GM12878 (cell line): Measurements from ENCODE around the gene FPGS. TPM values are rescaled to one million over a fixed set of nuclear protein-coding genes. Genes with fewer than 3 reads are reported as not detected.

Experiments used
- ATAC-seq: fragments of 200-7000 bp; cut with Tn5 transposase; 3 replicates; pipeline ENCODE4 v1.9.1; 2020; ENCODE audit warnings: mild to moderate bottlenecking, moderate library complexity
- BruUV-seq: library from RNA; stranded (reverse); fragments of 400-500 nt; replicated peaks from 2 replicates; lab custom pipeline; 2021; lab: Mats Ljungman, UMichigan
- CTCF ChIA-PET: fragments of 300-600 bp; sonication (Branson Sonifier 250); formaldehyde crosslinking; extraction: SDS; loops from one replicate; lab custom pipeline; 2021; ENCODE audit warnings: inconsistent platforms; lab: Yijun Ruan, JAX
- POLR2A ChIA-PET: fragments of 350-600 bp; formaldehyde crosslinking; extraction: SDS; loops from one replicate; lab custom pipeline; 2021; ENCODE audit warnings: inconsistent platforms; lab: Charles Lee
- RAD21 ChIA-PET: fragments of 300-600 bp; sonication (Branson Sonifier 250); formaldehyde crosslinking; loops from one replicate; lab custom pipeline; 2023; ENCODE audit warnings: antibody characterized with exemption; ENCODE audit not compliant: unreplicated experiment; lab: Charles Lee
- SMC1A ChIA-PET: fragments of 300-600 bp; sonication (Branson Sonifier 250); formaldehyde crosslinking; loops from one replicate; lab custom pipeline; 2023; ENCODE audit not compliant: unreplicated experiment, uncharacterized antibody; lab: Charles Lee
- DNase-seq: peaks from one replicate; pipeline ENCODE4 v3.0.0-alpha.2; 2011; ENCODE audit warnings: low read depth, low spot score
- FAIRE-seq: peaks from 3 replicates; lab custom pipeline; 2011; peaks lifted over from hg19 to GRCh38; lab: Jason Lieb, UNC
- H2AFZ ChIP-seq: 2 replicates; pipeline ENCODE4 v1.6.0; 2011; ENCODE audit warnings: low read depth, low read length, control low read depth; ENCODE audit not compliant: control insufficient read depth
- H3K27ac ChIP-seq: 2 replicates; pipeline ENCODE4 v1.5.1; 2011; ENCODE audit warnings: control low read depth; ENCODE audit not compliant: control insufficient read depth, insufficient read depth
- H3K27me3 ChIP-seq, 2 experiments: replicated peaks in 1 of 2; 2 replicates each; pipeline versions ENCODE4 v1.6.0 to v1.6.1; 2011; ENCODE audit warnings: low read length in 1 of 2; ENCODE audit not compliant: control insufficient read depth in 2 of 2, insufficient read depth in 2 of 2
- H3K36me3 ChIP-seq, 2 experiments: 2 replicates each; pipeline ENCODE4 v1.5.1; 2011; ENCODE audit warnings: low read length in 1 of 2; ENCODE audit not compliant: control insufficient read depth in 2 of 2, insufficient read depth in 2 of 2
- H3K4me1 ChIP-seq: 2 replicates; pipeline ENCODE4 v1.6.1; 2011; ENCODE audit warnings: mild to moderate bottlenecking, low read length, moderate library complexity, mixed read lengths; ENCODE audit not compliant: control insufficient read depth, insufficient read depth
- H3K4me2 ChIP-seq: 2 replicates; pipeline ENCODE4 v1.6.0; 2011; ENCODE audit warnings: control low read depth; ENCODE audit not compliant: control insufficient read depth, insufficient read depth
- H3K4me3 ChIP-seq: fragments of 200-600 bp; sonication (generic); 2 replicates; pipeline ENCODE4 v1.5.1; 2016
- H3K79me2 ChIP-seq: 2 replicates; pipeline ENCODE4 v1.6.0; 2011; ENCODE audit warnings: low read length; ENCODE audit not compliant: control insufficient read depth, insufficient read depth
- H3K9ac ChIP-seq: 2 replicates; pipeline ENCODE4 v1.8.0; 2011; ENCODE audit warnings: low read length, control low read depth, mixed read lengths; ENCODE audit not compliant: control insufficient read depth, insufficient read depth
- H3K9me3 ChIP-seq: replicated peaks from 3 replicates; pipeline ENCODE4 v1.5.1; 2011; ENCODE audit warnings: mild to moderate bottlenecking, low read length; ENCODE audit not compliant: control insufficient read depth, insufficient read depth
- H4K20me1 ChIP-seq: 2 replicates; pipeline ENCODE4 v1.6.0; 2011; ENCODE audit not compliant: control insufficient read depth, insufficient read depth
- ASH2L ChIP-seq: fragments of 300-600, 200-600 bp; sonication (generic); IDR thresholded peaks from 2 replicates; pipeline ENCODE4 v1.6.1; 2017; ENCODE audit warnings: low read depth, mild to moderate bottlenecking, borderline replicate concordance
- ATF2 ChIP-seq: IDR thresholded peaks from 2 replicates; pipeline ENCODE4 v1.6.1; 2012; ENCODE audit warnings: low read length, inconsistent platforms
- BHLHE40 ChIP-seq, 2 experiments: fragments of 450-650 bp in 1 of 2; IDR thresholded peaks; 2 replicates each; pipeline ENCODE4 v1.6.1; 2011 to 2017; ENCODE audit warnings: low read depth in 2 of 2, borderline replicate concordance in 1 of 2, improper control_type of control experiment in 1 of 2, low read length in 1 of 2, mild to moderate bottlenecking in 1 of 2
- CHD4 ChIP-seq: fragments of 200-600 bp; sonication (generic); IDR thresholded peaks from 2 replicates; pipeline ENCODE4 v1.6.1; 2016; ENCODE audit warnings: mild to moderate bottlenecking
- HDGF ChIP-seq: fragments of 450-650 bp; IDR thresholded peaks from 2 replicates; pipeline ENCODE4 v1.6.1; 2016; ENCODE audit warnings: antibody characterized with exemption
- KAT2A ChIP-seq: conservative IDR thresholded peaks from 2 replicates; pipeline ENCODE4 v1.6.1; 2011; ENCODE audit warnings: low read depth, low read length; ENCODE audit not compliant: control insufficient read depth
- KLF5 ChIP-seq: fragments of 450-650 bp; IDR thresholded peaks from 2 replicates; pipeline ENCODE4 v1.6.1; 2014; ENCODE audit warnings: mild to moderate bottlenecking; ENCODE audit not compliant: partially characterized antibody
- PBX3 ChIP-seq: IDR thresholded peaks from 2 replicates; pipeline ENCODE4 v1.6.1; 2011; ENCODE audit warnings: mild to moderate bottlenecking, low read depth, low read length, moderate library complexity; ENCODE audit not compliant: insufficient replicate concordance
- RFX5 ChIP-seq: IDR thresholded peaks from 2 replicates; pipeline ENCODE4 v1.6.1; 2011; ENCODE audit warnings: low read depth, low read length, improper control_type of control experiment
- TBL1XR1 ChIP-seq: IDR thresholded peaks from 2 replicates; pipeline ENCODE4 v1.6.1; 2012; ENCODE audit warnings: low read depth, low read length, improper control_type of control experiment
- YY1 ChIP-seq: IDR thresholded peaks from 2 replicates; pipeline ENCODE4 v1.6.1; 2011; ENCODE audit warnings: low read depth, mild to moderate bottlenecking, low read length
- ZNF207 ChIP-seq: fragments of 450-650 bp; IDR thresholded peaks from 2 replicates; pipeline ENCODE4 v1.6.1; 2014; ENCODE audit warnings: antibody characterized with exemption, mild to moderate bottlenecking, borderline replicate concordance
- ZNF217 ChIP-seq: fragments of 450-650 bp; IDR thresholded peaks from 2 replicates; pipeline ENCODE4 v1.6.1; 2017; ENCODE audit warnings: antibody characterized with exemption, mild to moderate bottlenecking
- ZNF274 ChIP-seq: IDR thresholded peaks from one replicate; pipeline ENCODE4 v1.8.0; 2011; ENCODE audit not compliant: insufficient read length, insufficient read depth
- WGBS: methylation state at CpG from one replicate; pipeline ENCODE4 v1.1.6; 2016; ENCODE audit warnings: low lambda C conversion rate; ENCODE audit not compliant: insufficient replicate concordance, insufficient coverage; ENCODE audit errors: missing lambda C conversion rate; 5-methylcytosine and 5-hydroxymethylcytosine counted together
- in situ Hi-C: fragments of 300-500 bp; cut with MboI; formaldehyde crosslinking; loops from 9 replicates; pipeline ENCODE4 v1.14.3; 2018; ENCODE audit warnings: mixed read lengths
- intact Hi-C: fragments of 100-400 bp; cut with micrococcal nuclease; formaldehyde crosslinking; loops from one replicate; pipeline ENCODE4 v1.14.2; 2022; ENCODE audit not compliant: unreplicated experiment
- polyA plus RNA-seq, 11 experiments: library from polyadenylated mRNA; depleted of rRNA in 4 of 11; unstranded in 6 of 11; stranded (reverse) in 5 of 11; fragments of >200 nt; fragmentation: Nextera tagmentation in 4 of 11; fragmentation: Illumina TruSeq in 1 of 11; extraction: Ambion mirVana in 4 of 11; extraction: Trizol in 1 of 11; gene quantifications; 1 replicate in 1 of 11; 2 replicates in 10 of 11; pipeline versions ENCODE4 v1.2.1 to v1.2.3, GENCODE V29; 2011 to 2016; ENCODE audit warnings: inconsistent platforms in 2 of 11, missing spikeins in 2 of 11, low read depth in 1 of 11
- total RNA-seq, 4 experiments: library from RNA; depleted of rRNA in 3 of 4; stranded (reverse); fragments of >200 nt in 3 of 4; fragmentation: Illumina TruSeq in 1 of 4; extraction: Trizol in 1 of 4; gene quantifications; 2 replicates each; pipeline versions ENCODE4 v1.2.1 to v1.2.3, GENCODE V29; 2013 to 2021
- TF ChIP-seq, protein P1 (sequence below): IDR thresholded peaks from 2 replicates; pipeline ENCODE4 v1.6.1; 2012; ENCODE audit warnings: mild to moderate bottlenecking, low read depth, low read length

Gene FPGS
- total and polyA plus RNA-seq, 10 of the 15 experiments (the other 5 are each of a cell fraction or from before 2014, with no cell fraction given) = 1.2 to 127 (median 80.4) TPM

DNA sequence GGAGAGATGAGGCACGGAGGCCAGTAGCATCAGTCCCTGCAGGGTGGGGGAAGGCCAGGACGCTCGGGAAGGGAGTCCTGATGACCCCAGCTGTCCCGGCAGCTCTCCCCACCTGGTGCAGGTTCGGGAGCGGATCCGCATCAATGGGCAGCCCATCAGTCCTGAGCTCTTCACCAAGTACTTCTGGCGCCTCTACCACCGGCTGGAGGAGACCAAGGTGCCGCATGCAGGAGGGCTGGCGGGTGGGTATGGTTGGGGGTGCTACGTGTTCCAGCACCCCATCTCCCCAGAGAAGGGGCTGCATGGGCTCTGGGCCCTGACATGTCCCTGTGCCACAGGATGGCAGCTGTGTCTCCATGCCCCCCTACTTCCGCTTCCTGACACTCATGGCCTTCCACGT is 4.2 kb downstream of the FPGS start:
- RAD21 ChIA-PET = interaction anchor here (1.5 kb wide), 1 partner anchor 63 kb away, joined by 3 read pairs; no protein-coding TSS in a partner anchor
- intact Hi-C loops = no loop called here
- TF ChIP-seq ZNF274 (no peak), YY1 (no peak), BHLHE40 (IDR thresholded peaks at IDR 0.05; ENCODE audit: borderline replicate concordance in 1 of 2, low read depth in 2 of 2, low read length in 1 of 2) (no peak), ZNF207 (no peak), KAT2A (no peak), TBL1XR1 (no peak), KLF5 (no peak), RFX5 (no peak), ATF2 (no peak), CHD4 (no peak), ZNF217 (no peak), ASH2L (no peak), PBX3 (no peak), HDGF (no peak)
- TF ChIP-seq, protein P1, sequence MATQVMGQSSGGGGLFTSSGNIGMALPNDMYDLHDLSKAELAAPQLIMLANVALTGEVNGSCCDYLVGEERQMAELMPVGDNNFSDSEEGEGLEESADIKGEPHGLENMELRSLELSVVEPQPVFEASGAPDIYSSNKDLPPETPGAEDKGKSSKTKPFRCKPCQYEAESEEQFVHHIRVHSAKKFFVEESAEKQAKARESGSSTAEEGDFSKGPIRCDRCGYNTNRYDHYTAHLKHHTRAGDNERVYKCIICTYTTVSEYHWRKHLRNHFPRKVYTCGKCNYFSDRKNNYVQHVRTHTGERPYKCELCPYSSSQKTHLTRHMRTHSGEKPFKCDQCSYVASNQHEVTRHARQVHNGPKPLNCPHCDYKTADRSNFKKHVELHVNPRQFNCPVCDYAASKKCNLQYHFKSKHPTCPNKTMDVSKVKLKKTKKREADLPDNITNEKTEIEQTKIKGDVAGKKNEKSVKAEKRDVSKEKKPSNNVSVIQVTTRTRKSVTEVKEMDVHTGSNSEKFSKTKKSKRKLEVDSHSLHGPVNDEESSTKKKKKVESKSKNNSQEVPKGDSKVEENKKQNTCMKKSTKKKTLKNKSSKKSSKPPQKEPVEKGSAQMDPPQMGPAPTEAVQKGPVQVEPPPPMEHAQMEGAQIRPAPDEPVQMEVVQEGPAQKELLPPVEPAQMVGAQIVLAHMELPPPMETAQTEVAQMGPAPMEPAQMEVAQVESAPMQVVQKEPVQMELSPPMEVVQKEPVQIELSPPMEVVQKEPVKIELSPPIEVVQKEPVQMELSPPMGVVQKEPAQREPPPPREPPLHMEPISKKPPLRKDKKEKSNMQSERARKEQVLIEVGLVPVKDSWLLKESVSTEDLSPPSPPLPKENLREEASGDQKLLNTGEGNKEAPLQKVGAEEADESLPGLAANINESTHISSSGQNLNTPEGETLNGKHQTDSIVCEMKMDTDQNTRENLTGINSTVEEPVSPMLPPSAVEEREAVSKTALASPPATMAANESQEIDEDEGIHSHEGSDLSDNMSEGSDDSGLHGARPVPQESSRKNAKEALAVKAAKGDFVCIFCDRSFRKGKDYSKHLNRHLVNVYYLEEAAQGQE = no peak

More for the DNA sequence above, 4.2 kb downstream of the FPGS start:
- Histone ChIP-seq H4K20me1 (no peaks in the 10 kb centered on the region), H3K4me2 (no peak overlapping the region), H3K9me3 (no peaks in the 10 kb centered on the region), H3K79me2 (peaks cover 20% of the 10 kb centered on the region), H2AFZ (no peak overlapping the region), H3K27ac (no peak overlapping the region), H3K9ac (no peak overlapping the region), H3K4me3 (no peak overlapping the region), H3K27me3 (no peaks in the 10 kb centered on the region), H3K4me1 (peaks cover 15% of the 10 kb centered on the region), H3K36me3 (peaks cover 3 to 12% of the 10 kb centered on the region in 2 experiments; a peak in 3 of 4 replicates)
- WGBS = 94% methylated on average over 14 of the region's 14 CpGs
- no peak for DNase-seq
- ChIA-PET CTCF (interaction anchor here (0.6 to 2.5 kb wide), 3 partner anchors 14 to 43 kb away, joined by 3 to 8 read pairs (median 4); no protein-coding TSS in a partner anchor), POLR2A (interaction anchor here (0.6 kb wide), 1 partner anchor 100 kb away, joined by 3 read pairs; no protein-coding TSS in a partner anchor), SMC1A (no interaction called here)
- no peak for FAIRE-seq
- ATAC-seq = no peak
- no TSS peak for BruUV-seq
- in situ Hi-C loops = no loop called here
